Esophagus mucosa (tissue), 1 donor: Measurements from ENCODE around the gene EID2B. TPM values are rescaled to one million over a fixed set of nuclear protein-coding genes. Genes with fewer than 3 reads are reported as not detected.

Experiments used
- ATAC-seq: fragments of 200-7000 bp; cut with Tn5 transposase; one replicate; pipeline ENCODE4 v1.9.1; 2020
- total RNA-seq: library from RNA; stranded (reverse); gene quantifications from one replicate; pipeline ENCODE4 v1.2.4, GENCODE V29; 2023
- donor health status: DM: yes; HTN: yes; CAD: no.

The EID2B gene, protein sequence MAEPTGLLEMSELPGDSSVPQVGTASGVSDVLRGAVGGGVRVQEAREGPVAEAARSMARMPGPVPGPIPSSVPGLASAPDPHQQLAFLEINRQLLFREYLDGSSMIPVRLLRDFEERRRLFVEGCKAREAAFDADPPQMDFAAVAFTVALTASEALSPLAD
- 0.20 TPM for total RNA-seq

DNA sequence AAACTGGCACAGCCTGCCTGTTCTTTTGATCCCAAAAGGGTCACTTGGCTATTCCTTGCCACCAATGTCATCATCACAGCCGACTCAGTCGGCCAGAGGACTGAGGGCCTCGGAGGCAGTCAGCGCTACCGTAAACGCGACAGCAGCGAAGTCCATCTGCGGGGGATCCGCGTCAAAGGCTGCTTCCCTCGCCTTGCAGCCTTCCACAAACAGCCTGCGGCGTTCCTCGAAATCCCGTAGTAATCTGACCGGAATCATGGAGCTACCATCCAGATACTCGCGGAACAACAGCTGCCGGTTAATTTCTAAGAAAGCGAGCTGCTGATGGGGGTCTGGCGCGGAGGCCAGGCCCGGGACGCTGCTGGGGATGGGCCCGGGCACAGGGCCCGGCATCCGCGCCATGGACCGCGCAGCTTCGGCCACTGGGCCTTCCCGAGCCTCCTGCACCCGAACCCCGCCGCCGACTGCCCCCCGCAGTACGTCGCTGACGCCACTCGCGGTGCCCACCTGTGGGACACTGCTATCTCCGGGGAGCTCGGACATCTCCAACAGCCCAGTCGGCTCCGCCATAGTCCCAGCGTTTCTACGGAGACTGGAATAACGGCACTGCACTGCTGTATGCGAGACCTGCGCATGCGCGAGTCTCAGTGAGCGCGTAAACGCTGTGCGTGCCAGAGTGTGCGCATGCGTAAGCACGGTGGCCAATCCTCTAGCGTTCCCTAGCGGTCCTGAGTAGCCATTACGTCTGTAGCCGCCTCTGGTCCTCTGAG lies at the start of gene EID2B:
Gene EID2B (minus strand): TSS at position 620 of the 770 bp plus-strand sequence. CDS start 50 bp downstream, at position 570.
- peak; percentile 99 for ATAC-seq

DNA sequence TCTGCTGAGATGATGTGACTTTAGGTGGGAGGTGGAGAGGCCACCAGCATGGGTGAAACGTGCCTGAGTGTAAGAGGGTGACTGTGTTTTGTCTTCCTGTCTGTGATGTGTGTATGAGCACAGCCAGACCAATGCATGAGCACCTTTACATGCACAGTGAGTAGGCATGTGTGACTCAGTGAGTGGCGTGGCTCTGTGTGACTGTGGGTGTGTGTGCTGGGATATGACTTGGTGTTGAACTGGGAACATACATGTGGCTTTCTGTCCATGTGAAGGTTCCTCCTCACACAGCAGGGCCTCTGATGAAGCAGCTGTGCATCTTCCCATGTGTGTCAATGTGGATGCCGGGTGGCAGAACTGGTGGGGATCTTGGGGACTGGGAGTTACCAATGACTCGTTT lies 49.8 kb upstream of the EID2B start:
- ATAC-seq, result peak; percentile 45

DNA sequence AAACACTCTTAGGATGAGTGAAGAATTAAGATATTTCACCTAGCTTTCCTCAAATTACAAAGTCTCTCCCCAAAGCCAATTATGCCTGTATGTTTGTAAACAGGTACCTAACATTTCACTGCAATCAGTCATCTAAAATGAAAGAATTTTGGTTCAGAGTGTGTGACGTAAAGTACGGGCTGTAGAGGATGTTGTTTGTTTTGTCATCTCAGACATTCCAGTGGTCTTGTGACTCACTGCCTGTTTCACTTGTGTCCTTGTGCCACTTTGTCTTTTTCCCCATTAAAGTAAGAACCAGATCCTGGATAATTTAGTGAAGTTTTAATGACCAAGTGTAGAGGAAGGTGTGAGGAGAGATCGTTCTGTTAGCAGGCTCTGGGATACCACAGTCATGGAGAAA lies 36.0 kb upstream of the EID2B start:
- no peak for ATAC-seq

DNA sequence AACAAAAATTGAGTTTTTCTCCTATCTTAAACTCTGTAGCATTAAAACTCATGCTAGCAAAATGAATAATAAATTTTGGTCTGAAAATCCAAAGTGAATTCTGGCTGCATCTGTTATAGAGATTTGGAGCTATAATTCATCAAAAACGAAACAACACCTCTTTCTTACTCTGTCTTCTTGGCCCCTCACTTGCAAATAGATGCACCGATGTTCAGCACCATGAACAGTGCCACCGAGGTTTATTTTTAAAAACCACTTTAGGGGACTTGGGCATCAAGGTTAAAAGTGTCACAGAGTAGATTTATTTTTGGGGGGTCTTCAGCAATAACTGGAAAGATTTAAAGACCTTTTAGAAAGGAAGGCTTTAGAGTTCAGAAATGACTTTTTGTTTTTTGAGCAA lies 33.4 kb upstream of the EID2B start:
- no peak for ATAC-seq

DNA sequence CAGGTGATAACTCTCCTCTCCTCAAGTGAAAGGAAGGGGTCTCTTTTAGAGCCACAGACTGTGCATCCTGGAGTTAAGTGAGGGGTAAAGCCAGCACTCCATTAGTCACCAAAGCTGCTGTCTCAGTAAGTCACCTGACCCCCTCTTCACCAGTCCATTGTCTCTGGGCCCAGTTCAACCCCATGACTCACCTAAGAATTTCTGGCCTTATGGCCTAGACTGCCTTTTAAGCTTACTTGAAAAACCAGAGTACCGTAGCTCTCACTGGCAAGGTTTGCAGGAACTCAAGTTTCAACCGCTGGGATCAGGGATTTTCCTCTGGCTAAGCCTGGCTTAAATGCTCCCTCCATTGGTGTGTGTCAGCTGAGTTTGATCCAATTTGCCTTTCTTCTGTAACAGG lies 30.8 kb upstream of the EID2B start:
- ATAC-seq, result peak; percentile 96

DNA sequence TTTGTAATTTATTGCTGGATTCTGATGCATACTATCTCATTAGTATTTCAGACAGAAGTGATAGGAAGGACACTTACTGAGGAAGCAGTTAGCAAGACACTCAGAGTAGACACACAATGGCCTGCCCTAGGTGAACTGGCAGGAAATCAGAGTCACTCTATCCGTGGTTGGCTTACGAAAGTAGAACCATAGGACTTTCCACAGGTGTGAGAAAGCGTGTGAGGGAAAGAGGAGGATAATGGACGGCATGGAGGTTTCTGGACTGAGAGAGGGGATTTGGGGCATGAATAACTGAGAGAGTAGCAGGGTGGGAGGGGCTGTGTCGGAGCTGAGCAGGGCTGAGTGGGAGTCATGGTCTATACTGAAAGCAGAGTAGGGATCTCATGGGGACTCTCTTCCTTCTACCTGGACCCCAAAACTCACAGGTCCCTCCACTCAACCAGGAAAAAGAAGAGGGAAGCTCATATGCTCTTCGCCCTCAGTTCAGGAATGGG lies 26.0 kb upstream of the EID2B start:
- no peak for ATAC-seq

DNA sequence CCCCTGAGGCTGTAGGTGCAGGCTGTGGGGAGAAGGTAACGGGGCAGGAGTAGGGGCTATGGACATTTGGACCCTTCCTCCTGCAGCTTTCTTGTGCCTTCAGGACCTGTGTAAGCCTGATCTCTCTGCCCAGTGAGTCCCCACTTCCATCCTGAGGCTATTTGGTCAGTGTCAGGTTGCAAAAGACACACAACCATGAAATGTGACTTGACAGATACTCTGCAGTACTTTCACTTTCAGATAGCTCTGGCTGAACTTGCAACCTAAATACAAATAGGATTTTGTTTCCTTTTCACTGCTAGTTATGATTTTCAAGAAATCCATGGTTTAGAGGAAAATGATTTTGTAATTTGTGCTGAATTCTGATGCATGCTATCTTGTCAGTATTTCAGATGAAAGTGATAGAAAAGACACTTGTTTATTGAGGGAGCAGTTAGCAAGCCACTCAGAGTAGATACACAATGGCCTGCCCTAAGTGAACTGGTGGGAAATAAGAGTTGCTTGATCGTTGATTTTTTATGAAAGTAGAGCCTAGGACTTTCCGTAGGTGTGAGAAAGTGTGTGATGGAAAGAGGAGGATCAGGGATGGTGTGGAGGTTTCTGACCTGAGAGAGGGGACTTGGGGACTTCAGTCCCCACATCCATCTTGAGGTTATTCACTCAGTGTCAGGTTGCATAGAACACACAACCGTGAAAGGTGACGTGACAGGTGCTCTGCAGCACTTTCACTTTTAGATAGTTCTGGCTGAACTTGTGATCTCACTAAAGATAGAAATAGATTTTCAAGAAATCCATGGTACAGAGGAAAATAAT lies 25.4 kb upstream of the EID2B start:
- no peak for ATAC-seq

DNA sequence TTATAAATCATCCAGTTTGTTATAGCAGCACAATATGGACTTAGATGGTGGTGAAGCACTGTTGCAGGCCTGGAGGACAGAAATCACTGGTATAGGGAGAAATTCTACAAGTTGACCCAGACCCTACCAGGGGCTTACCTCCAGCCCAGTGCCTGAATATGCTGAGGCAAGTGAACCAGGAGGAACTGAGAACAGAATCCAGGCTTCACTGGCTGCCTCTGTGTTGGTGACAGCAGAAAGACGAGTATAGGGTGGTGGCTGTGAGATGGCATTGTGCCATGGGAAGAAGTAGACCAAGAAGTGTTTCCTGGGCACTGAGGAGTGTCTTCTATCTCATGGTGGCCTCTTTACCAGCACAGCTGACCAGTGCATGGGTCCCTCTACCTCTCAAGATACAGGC lies 23.2 kb upstream of the EID2B start:
- ATAC-seq, result no peak

DNA sequence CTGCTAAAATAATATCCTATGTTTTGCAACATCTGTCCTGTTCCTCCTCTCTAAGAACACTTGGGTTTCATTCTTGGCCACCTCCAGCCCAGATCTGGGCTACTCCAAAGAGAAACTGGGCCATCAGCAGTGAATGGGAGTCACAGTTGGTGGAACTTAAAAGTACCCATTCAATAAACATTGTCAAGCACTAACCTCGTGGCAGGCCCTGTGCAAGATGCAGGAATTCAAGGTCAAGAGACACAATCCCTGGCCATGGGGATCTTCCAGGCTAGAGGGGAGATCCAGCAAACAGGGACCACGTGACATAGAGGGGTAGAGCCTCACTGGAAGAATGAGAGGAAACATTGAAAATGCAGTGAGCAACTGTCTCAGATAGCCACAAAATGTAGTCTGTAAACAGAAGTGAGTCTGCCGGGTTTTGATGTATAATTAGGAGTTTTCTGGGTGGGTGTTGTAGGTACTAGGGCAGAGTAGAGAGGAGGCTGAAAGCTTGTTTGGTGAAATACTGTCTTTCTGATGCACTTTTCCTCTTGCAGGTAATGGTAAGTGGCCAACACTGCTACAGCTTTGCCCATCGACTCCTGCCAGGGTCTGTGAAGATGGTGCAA lies 22.2 kb upstream of the EID2B start:
- no peak for ATAC-seq

DNA sequence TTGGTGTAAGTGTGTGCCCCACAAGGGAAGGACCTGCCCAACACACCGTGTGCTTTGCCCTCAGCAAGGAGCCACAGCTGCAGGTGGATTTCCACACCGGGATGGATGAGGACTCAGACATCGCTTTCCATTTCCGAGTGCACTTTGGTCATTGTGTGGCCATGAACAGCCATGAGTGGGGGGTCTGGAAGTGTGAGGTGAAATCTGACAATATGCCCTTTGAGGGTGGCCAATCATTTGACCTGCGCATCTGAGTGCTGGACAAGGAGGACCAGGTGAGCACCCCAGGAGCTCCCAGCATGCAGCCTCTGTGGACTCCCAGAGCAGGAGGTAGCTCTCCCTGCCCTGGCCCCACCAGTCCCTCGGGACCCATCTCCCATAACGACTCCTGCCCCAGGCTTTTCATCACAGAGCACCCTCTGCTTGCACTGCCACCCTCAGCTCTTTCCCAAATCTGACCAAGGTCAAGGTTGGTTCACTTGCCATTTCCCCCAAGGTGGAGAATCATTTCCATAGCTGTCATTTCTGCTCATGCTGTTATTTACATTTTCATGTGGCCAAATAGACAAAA lies 20.5 kb upstream of the EID2B start:
- ATAC-seq, result no peak

DNA sequence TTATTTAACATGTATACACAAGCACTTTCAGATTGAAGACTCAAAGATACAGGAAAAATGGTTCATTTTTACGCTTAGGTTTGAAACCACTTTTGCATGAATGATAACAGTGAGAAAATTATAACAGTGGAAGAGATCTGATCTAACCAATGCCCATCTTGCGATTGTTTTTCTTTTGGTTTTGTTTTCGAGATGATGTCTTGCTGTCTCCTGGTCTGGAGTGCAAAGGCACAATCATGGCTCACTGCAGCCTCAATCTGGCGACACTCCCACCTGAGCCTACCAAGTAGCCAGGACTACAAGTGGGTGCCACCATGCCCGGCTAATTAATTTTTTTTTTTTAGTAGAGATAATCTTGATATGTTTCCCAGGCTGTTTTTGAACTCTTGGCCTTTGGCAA lies 17.5 kb upstream of the EID2B start:
- no peak for ATAC-seq

DNA sequence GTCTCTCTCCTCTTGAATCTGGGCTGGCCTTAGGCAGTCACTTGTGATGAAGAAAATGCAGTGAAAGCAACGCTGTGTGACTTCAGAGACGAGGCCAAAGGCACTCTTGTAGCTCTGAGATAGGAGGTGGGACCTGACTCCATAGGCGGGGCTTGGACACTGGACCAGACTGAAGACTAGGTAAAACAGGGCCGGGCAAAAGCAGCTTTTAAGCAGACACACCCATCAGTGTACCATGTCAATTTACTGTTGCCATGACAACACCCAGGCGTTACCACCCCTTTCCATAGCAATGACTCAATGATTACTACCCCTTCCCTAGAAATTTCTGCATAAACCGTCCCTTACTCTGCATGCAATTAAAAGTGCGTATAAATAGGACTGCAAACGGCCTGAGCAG lies 13.9 kb upstream of the EID2B start:
- peak; percentile 48 for ATAC-seq

DNA sequence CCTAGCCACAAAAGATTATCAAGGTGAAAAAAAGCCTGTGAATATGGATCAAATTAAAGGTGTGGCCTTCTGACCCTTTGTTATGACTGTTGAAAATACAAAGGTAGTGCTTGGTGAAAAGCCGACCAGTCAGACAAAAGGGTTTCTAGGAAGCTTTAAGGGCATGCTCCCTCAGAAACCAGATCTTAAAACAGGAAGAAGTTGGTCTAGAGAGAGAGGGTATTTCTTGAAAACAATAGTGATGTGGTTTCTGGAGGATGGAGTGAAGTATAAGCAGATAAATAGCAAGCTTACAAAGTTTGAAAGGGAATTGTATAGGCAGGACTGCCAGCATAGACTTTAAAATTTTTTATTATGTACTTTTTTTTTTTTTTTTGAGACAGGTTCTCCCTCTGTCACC lies 12.3 kb upstream of the EID2B start:
- ATAC-seq, result no peak

DNA sequence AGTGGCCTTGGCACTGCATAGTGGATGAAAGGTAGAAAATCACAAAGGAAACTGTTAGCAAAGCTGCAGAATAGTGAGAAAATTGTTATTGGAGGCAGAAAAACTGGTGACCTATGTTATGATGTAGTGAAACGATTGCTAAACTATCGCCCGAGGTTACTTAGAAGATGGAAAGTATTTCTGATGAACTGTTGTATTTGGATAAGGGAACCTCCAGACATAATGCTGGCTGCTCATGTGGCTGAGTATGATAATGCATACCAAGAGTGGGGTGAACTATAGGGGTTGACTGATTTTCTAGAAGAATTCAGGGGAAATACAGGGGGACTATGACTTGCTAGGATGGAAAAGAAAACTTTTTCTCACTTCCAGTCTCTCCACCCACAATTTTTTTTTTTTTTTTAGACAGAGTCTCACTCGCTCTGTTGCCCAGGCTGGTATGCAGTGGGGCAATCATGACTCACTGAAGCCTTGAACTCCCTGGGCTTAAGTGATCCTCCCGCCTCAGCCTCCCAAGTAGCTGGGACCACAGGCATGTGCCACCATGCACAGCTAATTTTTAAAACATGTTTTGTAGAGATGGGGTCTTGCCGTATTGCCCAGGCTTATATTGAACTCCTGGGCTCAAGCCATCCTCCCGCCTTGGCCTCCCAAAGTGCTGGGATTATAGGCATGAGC lies 11.7 kb upstream of the EID2B start:
- ATAC-seq, result no peak

DNA sequence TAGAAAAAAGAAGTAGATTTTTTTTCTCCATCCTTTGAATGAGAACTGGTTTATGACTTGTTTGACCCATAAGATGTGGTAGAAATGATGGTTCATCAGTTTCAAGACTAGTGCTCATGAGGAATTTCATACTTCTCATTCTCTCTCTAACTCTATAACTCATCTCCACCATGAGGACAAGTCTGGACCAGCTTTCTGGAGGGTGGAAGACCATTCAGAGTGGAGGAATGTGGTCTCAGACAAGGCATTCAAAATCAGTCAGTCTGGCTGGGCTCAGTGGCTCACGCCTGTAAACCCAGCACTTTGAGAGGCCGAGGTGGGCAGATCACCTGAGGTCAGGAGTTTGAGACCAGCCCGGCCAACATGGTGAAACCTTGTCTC lies 10.8 kb upstream of the EID2B start:
- ATAC-seq, result no peak

DNA sequence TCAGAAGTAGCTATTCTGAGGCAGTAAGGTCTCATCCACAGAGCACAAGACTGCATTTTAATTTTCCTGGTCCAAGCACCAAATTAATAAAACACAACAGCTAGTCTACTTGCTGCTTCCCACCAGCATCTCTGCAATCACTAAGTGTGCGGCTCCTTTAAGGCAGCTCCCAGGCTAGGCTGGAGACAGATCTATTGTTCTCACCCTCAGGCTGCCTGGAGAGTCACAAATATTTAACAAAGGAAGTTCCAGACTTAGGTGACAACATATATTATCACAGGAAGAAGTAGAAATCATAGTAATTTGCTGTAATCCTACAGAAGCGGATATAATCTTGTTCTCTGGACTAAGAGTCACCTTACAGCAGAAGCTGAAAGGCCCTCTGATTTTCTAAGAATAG lies 9.6 kb upstream of the EID2B start:
- no peak for ATAC-seq

DNA sequence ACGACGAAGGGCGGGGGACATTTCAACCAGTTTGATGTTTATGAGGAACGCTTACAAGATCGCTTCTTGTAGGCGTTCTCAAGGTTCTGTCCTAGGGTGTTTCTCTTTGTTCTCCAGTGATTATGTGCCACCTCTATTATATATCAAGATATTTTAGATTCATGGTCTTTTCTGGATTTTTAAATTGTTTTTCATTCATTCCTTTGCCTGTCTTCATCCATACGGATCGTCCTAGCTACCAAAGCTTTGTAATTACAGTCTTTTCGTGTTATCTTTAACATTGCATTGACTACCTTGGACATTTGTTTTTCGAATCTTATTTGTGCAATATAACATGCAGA lies 7.7 kb upstream of the EID2B start:
- ATAC-seq, result no peak

DNA sequence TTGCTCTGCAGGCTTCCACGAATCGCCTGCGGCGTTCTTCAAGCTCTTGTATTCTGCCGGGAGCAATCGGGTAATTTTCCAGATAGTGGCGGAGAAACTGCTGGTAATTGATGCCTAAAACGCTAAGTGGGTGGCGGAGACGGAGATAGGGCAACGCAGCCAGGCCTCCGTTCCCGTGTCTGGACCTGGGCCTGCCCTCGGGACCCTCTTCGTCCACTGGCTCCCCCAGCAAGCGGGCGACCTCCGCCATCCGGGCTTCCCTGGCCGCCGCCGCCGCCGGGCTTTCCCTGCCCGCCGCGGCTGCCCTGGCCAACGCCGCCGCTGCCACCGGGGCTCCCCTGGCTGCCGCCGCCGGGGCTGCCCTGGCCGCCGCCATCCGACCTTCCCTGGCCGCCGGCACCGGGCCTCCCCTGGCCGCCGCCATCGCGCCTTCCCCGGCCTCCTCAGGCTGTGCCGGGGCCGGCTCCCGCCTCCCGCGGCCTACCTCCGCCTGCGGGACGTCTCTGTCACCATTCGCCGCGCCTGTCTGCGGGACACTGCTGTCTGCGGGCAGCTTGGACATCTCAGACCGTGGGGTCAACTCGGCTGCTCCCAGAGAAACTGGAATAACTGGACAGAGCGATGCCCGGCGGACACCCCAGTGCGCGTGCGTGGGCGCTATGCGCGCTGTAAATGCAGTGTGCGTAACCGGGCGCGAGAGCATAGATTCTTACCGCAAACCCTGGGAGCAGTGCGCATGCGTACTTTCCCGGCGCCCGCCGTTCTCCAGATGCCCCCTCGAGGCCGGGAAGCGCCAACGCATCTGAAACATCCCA lies 7.1 kb upstream of the EID2B start, which contains the start of gene EID2:
Gene EID2 (minus strand): TSS at position 644 of the 815 bp plus-strand sequence. CDS start 82 bp downstream, at position 562.
- peak; percentile 98 for ATAC-seq

DNA sequence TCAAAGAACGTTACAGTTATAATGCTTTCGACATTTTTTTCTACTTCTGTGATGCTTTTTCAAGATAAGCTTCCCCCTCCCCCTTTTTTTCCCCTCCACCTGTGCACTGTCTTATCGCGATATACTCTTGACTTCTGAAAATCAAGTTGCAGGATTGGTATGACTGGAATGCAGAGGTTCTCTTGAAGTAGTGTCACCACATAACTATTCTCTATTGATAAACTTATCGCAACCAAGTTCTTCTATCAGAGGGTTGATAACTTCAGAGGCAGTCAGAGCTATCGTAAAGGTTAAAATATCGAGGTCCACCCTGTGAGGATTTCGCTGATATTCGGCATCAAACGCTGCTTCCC lies 6.5 kb upstream of the EID2B start:
- ATAC-seq, result no peak

DNA sequence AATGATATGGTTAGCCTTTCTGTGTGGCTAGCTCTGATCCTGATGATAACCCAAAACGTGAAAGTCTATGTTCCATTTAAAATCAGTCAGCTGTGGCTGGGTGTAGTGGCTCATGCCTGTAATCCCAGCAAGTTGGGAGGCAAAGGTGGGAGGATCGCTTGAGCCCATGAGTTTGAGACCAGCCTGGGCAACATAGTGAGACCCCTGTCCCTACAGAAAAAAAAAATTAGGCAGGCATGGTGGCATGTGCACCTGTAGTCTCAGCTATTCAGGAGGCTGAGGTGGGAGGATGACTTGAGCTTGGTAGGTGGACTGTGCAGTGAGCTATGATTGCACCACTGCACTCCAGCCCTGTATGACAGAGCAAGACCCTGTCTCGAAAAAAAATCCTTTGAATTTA lies 1.1 kb upstream of the EID2B start:
- ATAC-seq, result no peak

DNA sequence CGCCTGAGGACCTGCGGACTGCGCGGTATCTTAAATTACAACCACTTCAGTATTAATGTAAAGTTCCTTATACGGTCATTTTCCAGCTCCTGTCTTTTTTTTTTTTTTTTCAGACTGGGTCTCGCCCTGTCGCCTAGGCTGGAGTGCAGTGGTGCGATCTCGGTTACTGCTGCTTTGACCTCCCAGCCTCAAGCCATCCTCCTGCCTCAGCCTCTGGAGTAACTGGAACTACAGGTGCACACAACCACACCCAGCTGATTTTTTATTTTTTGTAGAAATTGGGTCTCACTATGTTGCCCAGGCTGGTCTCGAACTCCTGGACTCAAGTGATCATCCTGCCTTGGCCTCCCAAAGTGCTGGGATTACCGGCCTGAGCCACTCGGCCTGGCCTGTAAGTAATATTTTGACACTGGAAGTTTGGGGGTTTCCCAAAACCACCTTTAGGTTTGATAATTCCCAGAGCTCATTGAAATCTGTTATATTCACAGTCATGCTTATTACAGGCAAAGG lies 406 bp upstream of the EID2B start:
- no peak for ATAC-seq
